C4-2B (cell line): ENCODE results near the gene MAP3K12.

Experiments
- CTCF ChIP-seq: fragments of 450-650 bp; conservative IDR thresholded peaks from 2 replicates; pipeline ENCODE4 v1.5.1; 2017; ENCODE audit warnings: mild to moderate bottlenecking
- ZFX ChIP-seq: fragments of 450-650 bp; IDR thresholded peaks from 2 replicates; pipeline ENCODE4 v1.6.1; 2017

- TF ChIP-seq CTCF: no peak
- TF ChIP-seq ZFX: no peak
These were observed 8.3 kb upstream of the MAP3K12 start for GRCh38 chr12:53507603-53507885.
